Neural cell (in vitro differentiated cells): ENCODE results near the gene PPP1R15B. TPM values are rescaled to one million over a fixed set of nuclear protein-coding genes. Genes with fewer than 3 reads are reported as not detected.

Source experiments
- H2AFZ ChIP-seq: fragments of 200-600, 300-800 bp; sonication (generic), shearing (Covaris generic); 2 replicates; pipeline ENCODE4 v1.6.0; 2014; ENCODE audit warnings: low read depth, mild to moderate bottlenecking, antibody characterized with exemption, low read length, moderate library complexity
- H3F3A ChIP-seq: fragments of 200-600 bp; shearing (Covaris generic); 2 replicates; pipeline ENCODE4 v1.6.1; 2016; ENCODE audit warnings: mild to moderate bottlenecking, moderate library complexity, mixed read lengths, antibody characterized with exemption, low read length; ENCODE audit not compliant: insufficient read depth, poor library complexity, severe bottlenecking
- H3K27ac ChIP-seq: fragments of 200-600, 300-800 bp; sonication (generic), shearing (Covaris generic); 2 replicates; pipeline ENCODE4 v1.5.1; 2014; ENCODE audit warnings: mild to moderate bottlenecking, low read length, moderate library complexity
- H3K27me3 ChIP-seq: fragments of 300-800, 200-600 bp; sonication (generic), shearing (Covaris generic); 2 replicates; pipeline ENCODE4 v1.6.0; 2014; ENCODE audit warnings: mild to moderate bottlenecking, low read depth, low read length, moderate library complexity; ENCODE audit not compliant: insufficient read depth
- H3K36me3 ChIP-seq: fragments of 300-800, 200-600 bp; sonication (generic), shearing (Covaris generic); 2 replicates; pipeline ENCODE4 v1.5.1; 2014; ENCODE audit warnings: mild to moderate bottlenecking, antibody characterized with exemption, low read length, moderate library complexity; ENCODE audit not compliant: insufficient read depth
- H3K4me2 ChIP-seq: fragments of 300-800, 200-600 bp; sonication (generic), shearing (Covaris generic); 2 replicates; pipeline ENCODE4 v1.6.0; 2014; ENCODE audit warnings: mild to moderate bottlenecking, low read length
- H3K4me3 ChIP-seq: fragments of 300-800, 200-600 bp; sonication (generic), shearing (Covaris generic); 2 replicates; pipeline ENCODE4 v1.5.1; 2014; ENCODE audit warnings: mild to moderate bottlenecking, low read length, moderate library complexity
- H3K79me2 ChIP-seq: fragments of 200-600 bp; shearing (Covaris generic); replicated peaks from 2 replicates; pipeline ENCODE4 v1.6.0; 2014; ENCODE audit warnings: mild to moderate bottlenecking, low read length, moderate library complexity; ENCODE audit not compliant: insufficient read depth
- H3K9ac ChIP-seq: fragments of 300-800, 200-600 bp; sonication (generic), shearing (Covaris generic); 2 replicates; pipeline ENCODE4 v1.6.1; 2016; ENCODE audit warnings: mild to moderate bottlenecking, low read length, mixed read lengths
- H3K9me2 ChIP-seq: fragments of 200-600 bp; shearing (Covaris generic); 2 replicates; pipeline ENCODE4 v1.6.1; 2016; ENCODE audit warnings: mild to moderate bottlenecking, low read length, mixed read lengths; ENCODE audit not compliant: insufficient read depth
- H3K9me3 ChIP-seq: fragments of 200-600, 300-800 bp; sonication (generic), shearing (Covaris generic); 2 replicates; pipeline ENCODE4 v1.6.1; 2016; ENCODE audit warnings: mild to moderate bottlenecking, mixed run types, low read length, moderate library complexity, mixed read lengths
- H4K20me1 ChIP-seq: fragments of 200-600 bp; shearing (Covaris generic); 2 replicates; pipeline ENCODE4 v1.6.1; 2016; ENCODE audit warnings: mild to moderate bottlenecking, mixed run types; ENCODE audit not compliant: insufficient read depth
- EP300 ChIP-seq: fragments of 450-650 bp; conservative IDR thresholded peaks from 2 replicates; pipeline ENCODE4 v1.6.1; 2014; ENCODE audit warnings: antibody characterized with exemption, mild to moderate bottlenecking, moderate library complexity; ENCODE audit not compliant: poor library complexity, severe bottlenecking
- EZH2 ChIP-seq: fragments of 200-600, 300-800 bp; shearing (Covaris generic), sonication (generic); IDR thresholded peaks from 2 replicates; pipeline ENCODE4 v1.6.1; 2014; ENCODE audit warnings: antibody characterized with exemption, low read length, borderline replicate concordance, mild to moderate bottlenecking; ENCODE audit not compliant: insufficient read depth, poor library complexity, severe bottlenecking
- MXI1 ChIP-seq: fragments of 450-650 bp; conservative IDR thresholded peaks from 2 replicates; pipeline ENCODE4 v1.6.1; 2014; ENCODE audit warnings: antibody characterized with exemption, mild to moderate bottlenecking; ENCODE audit not compliant: poor library complexity, severe bottlenecking
- POLR2AphosphoS5 ChIP-seq: IDR thresholded peaks from 2 replicates; pipeline ENCODE4 v1.6.1; 2012
- RAD21 ChIP-seq: fragments of 450-650 bp; conservative IDR thresholded peaks from 2 replicates; pipeline ENCODE4 v1.6.1; 2014; ENCODE audit warnings: antibody characterized with exemption, mild to moderate bottlenecking, moderate library complexity
- SMC3 ChIP-seq: fragments of 450-650 bp; conservative IDR thresholded peaks from 2 replicates; pipeline ENCODE4 v1.6.1; 2014; ENCODE audit warnings: antibody characterized with exemption, mild to moderate bottlenecking, moderate library complexity; ENCODE audit not compliant: poor library complexity
- TAF1 ChIP-seq: IDR thresholded peaks from 2 replicates; pipeline ENCODE4 v1.6.1; 2012; ENCODE audit warnings: low read depth
- polyA plus RNA-seq: library from polyadenylated mRNA; depleted of rRNA; stranded (reverse); fragments of >200 nt; gene quantifications from 2 replicates; pipeline ENCODE4 v1.2.3, GENCODE V29; 2014
- TF ChIP-seq, protein P1 (sequence below): fragments of 450-650 bp; IDR thresholded peaks from 2 replicates; pipeline ENCODE4 v1.5.1; 2014; ENCODE audit warnings: antibody characterized with exemption, mild to moderate bottlenecking, moderate library complexity; ENCODE audit not compliant: poor library complexity, severe bottlenecking
- TF ChIP-seq, protein P2 (sequence below): IDR thresholded peaks from 2 replicates; pipeline ENCODE4 v1.6.1; 2012; ENCODE audit warnings: borderline replicate concordance

Gene PPP1R15B
- polyA plus RNA-seq, 1 donor from 2014 or later, result 30.1 TPM

DNA sequence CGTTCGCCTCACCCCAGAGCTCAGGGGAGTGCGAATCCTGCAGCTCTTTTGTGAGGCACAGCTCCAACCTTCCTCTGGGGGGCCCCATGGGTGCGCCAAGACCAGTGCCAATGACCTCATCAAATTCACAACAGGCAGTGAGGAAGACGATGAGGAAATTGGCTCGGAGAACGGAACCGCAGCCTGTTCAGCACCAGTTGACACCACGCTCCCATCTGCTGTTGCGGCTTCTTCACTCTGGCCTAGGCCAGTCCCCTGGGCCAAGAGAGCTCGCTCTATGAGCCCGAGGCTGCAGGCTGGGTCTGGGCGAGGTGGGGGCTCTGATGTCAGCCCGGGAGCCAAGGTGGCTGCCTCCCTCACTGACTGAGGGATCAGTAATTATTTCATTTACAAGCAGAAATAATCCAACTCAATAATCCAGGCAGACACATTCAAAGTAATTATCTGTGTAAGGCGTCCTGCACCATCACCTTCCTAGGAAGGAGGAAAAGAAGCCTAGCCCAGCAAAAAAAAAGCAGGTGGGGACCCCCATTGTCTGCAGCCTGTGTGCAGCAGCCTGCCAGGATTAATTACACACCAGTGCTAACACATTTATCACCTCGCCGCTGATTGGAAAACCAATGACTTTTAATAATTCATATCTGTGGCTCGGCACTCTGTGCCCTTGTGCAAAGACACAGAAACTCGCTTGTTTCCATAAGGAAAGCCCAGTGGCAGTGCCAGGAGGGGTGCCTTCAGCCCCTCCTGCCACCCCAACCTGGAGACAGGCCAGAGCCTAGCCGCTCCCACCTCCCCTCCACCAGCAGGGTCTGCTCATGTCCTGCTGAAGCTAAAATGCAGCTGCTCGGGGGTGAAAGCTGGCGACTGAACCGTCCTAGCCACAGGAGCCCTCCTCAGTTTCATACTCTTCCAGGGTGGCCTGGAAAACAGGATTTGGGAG is 53.8 kb downstream of the PPP1R15B start:
- H3K79me2 ChIP-seq, result peaks cover 54% of the 10 kb centered on the region
- peaks cover 4% of the 10 kb centered on the region for H3F3A ChIP-seq
- H3K4me2 ChIP-seq, result peak overlapping the region; percentile 88
- no peak overlapping the region for H2AFZ ChIP-seq
- H3K27me3 ChIP-seq, result no peaks in the 10 kb centered on the region
- no peaks in the 10 kb centered on the region for H3K36me3 ChIP-seq
- no peaks in the 10 kb centered on the region for H4K20me1 ChIP-seq
- peak overlapping the region; percentile 99 for H3K27ac ChIP-seq
- peak overlapping the region; percentile 83 for H3K4me3 ChIP-seq
- H3K9me2 ChIP-seq, result no peaks in the 10 kb centered on the region
- H3K9ac ChIP-seq, result peak overlapping the region; percentile 95
- H3K9me3 ChIP-seq, result no peaks in the 10 kb centered on the region
- TF ChIP-seq, protein P1, sequence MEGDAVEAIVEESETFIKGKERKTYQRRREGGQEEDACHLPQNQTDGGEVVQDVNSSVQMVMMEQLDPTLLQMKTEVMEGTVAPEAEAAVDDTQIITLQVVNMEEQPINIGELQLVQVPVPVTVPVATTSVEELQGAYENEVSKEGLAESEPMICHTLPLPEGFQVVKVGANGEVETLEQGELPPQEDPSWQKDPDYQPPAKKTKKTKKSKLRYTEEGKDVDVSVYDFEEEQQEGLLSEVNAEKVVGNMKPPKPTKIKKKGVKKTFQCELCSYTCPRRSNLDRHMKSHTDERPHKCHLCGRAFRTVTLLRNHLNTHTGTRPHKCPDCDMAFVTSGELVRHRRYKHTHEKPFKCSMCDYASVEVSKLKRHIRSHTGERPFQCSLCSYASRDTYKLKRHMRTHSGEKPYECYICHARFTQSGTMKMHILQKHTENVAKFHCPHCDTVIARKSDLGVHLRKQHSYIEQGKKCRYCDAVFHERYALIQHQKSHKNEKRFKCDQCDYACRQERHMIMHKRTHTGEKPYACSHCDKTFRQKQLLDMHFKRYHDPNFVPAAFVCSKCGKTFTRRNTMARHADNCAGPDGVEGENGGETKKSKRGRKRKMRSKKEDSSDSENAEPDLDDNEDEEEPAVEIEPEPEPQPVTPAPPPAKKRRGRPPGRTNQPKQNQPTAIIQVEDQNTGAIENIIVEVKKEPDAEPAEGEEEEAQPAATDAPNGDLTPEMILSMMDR, result peak; percentile 21
- TF ChIP-seq, protein P2, sequence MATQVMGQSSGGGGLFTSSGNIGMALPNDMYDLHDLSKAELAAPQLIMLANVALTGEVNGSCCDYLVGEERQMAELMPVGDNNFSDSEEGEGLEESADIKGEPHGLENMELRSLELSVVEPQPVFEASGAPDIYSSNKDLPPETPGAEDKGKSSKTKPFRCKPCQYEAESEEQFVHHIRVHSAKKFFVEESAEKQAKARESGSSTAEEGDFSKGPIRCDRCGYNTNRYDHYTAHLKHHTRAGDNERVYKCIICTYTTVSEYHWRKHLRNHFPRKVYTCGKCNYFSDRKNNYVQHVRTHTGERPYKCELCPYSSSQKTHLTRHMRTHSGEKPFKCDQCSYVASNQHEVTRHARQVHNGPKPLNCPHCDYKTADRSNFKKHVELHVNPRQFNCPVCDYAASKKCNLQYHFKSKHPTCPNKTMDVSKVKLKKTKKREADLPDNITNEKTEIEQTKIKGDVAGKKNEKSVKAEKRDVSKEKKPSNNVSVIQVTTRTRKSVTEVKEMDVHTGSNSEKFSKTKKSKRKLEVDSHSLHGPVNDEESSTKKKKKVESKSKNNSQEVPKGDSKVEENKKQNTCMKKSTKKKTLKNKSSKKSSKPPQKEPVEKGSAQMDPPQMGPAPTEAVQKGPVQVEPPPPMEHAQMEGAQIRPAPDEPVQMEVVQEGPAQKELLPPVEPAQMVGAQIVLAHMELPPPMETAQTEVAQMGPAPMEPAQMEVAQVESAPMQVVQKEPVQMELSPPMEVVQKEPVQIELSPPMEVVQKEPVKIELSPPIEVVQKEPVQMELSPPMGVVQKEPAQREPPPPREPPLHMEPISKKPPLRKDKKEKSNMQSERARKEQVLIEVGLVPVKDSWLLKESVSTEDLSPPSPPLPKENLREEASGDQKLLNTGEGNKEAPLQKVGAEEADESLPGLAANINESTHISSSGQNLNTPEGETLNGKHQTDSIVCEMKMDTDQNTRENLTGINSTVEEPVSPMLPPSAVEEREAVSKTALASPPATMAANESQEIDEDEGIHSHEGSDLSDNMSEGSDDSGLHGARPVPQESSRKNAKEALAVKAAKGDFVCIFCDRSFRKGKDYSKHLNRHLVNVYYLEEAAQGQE, result peak; percentile 47
- no peak for TF ChIP-seq MXI1

DNA sequence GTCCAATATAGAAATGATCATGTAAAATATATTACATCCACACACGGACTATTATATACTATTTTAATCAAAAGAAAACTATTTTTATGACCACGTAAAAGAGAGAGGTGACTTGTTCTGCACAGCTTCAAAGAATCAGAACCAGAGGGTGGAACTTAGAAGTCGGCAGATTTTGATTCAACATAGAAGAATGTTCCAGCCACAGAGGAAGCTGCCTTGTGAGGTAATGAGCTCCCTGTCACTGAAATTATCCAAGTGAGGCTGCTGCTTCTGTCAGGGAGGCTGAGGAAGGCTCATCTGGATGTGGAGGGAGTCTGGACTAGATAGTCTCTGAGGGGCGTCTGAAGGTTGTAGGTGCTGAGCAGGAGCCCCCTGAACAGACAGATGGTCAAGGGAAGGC is 54.6 kb downstream of the PPP1R15B start:
- H3F3A ChIP-seq, result peaks cover 4% of the 10 kb centered on the region
- no peaks in the 10 kb centered on the region for H3K36me3 ChIP-seq
- H3K27me3 ChIP-seq, result no peaks in the 10 kb centered on the region
- peak overlapping the region; percentile 95 for H3K9ac ChIP-seq
- H3K4me2 ChIP-seq, result peak overlapping the region; percentile 88
- H3K9me2 ChIP-seq, result no peaks in the 10 kb centered on the region
- no peaks in the 10 kb centered on the region for H4K20me1 ChIP-seq
- no peak overlapping the region for H2AFZ ChIP-seq
- peak overlapping the region; percentile 99 for H3K27ac ChIP-seq
- peaks cover 60% of the 10 kb centered on the region for H3K79me2 ChIP-seq
- TF ChIP-seq TAF1 (no peak), SMC3 (no peak), POLR2AphosphoS5 (no peak), RAD21 (no peak), EP300 (no peak), MXI1 (no peak), EZH2 (no peak)
- TF ChIP-seq, protein P1, result no peak
- TF ChIP-seq, protein P2, result no peak
- no peaks in the 10 kb centered on the region for H3K9me3 ChIP-seq
- peak overlapping the region; percentile 83 for H3K4me3 ChIP-seq
